Prostate gland (tissue), 2 donors: Measurements from ENCODE around the gene C1orf167.

ENCODE experiments used
- POLR2A ChIP-seq: fragments of 450-650 bp; IDR thresholded peaks from one replicate; pipeline ENCODE4 v1.6.1; 2016; ENCODE audit warnings: antibody characterized with exemption, mild to moderate bottlenecking
- POLR2AphosphoS5 ChIP-seq: sonication (generic); formaldehyde crosslinking; IDR thresholded peaks from one replicate; pipeline ENCODE4 v1.6.1; 2017; ENCODE audit warnings: antibody characterized with exemption
- TF ChIP-seq, protein P1 (sequence below), 4 experiments: fragments of 200-600 bp in 2 of 4; fragments of 450-650 bp in 2 of 4; sonication (generic) in 2 of 4; IDR thresholded peaks; 1 replicate in 3 of 4; 2 replicates in 1 of 4; pipeline ENCODE4 v1.5.1; 2016 to 2019; ENCODE audit warnings: antibody characterized with exemption in 4 of 4, mild to moderate bottlenecking in 2 of 4, moderate library complexity in 2 of 4

GRCh38 chr1:11795238-11795890 lies 33.4 kb downstream of the C1orf167 start:
- TF ChIP-seq POLR2A (no peak), POLR2AphosphoS5 (no peak)
- TF ChIP-seq, protein P1, sequence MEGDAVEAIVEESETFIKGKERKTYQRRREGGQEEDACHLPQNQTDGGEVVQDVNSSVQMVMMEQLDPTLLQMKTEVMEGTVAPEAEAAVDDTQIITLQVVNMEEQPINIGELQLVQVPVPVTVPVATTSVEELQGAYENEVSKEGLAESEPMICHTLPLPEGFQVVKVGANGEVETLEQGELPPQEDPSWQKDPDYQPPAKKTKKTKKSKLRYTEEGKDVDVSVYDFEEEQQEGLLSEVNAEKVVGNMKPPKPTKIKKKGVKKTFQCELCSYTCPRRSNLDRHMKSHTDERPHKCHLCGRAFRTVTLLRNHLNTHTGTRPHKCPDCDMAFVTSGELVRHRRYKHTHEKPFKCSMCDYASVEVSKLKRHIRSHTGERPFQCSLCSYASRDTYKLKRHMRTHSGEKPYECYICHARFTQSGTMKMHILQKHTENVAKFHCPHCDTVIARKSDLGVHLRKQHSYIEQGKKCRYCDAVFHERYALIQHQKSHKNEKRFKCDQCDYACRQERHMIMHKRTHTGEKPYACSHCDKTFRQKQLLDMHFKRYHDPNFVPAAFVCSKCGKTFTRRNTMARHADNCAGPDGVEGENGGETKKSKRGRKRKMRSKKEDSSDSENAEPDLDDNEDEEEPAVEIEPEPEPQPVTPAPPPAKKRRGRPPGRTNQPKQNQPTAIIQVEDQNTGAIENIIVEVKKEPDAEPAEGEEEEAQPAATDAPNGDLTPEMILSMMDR (IDR thresholded peaks at IDR 0.05), result no peak
